OCI-LY7 (cell line): Measurements from ENCODE around the gene MNAT1.

ENCODE experiments used
- CTCF ChIP-seq: fragments of 200-600 bp; sonication (generic); conservative IDR thresholded peaks from 2 replicates; pipeline ENCODE4 v1.5.1; 2014; ENCODE audit warnings: mild to moderate bottlenecking, antibody characterized with exemption, low read length, moderate library complexity, mixed read lengths
- EZH2phosphoT487 ChIP-seq: fragments of 200-600 bp; sonication (generic); IDR thresholded peaks from 2 replicates; pipeline ENCODE4 v1.6.1; 2018; ENCODE audit warnings: low read depth, borderline replicate concordance, mild to moderate bottlenecking, mixed run types, antibody characterized with exemption, low read length, moderate library complexity, mixed read lengths

GRCh38 chr14:60815371-60815770, 80.8 kb downstream of the MNAT1 start:
- TF ChIP-seq CTCF (no peak), EZH2phosphoT487 (no peak)
